Activated T-cell treated with anti-CD3 and anti-CD28 coated beads for 1 hour (primary cell): ENCODE results near the gene RNF41.
A peak's percentile ranks its signal among the peaks of the same experiment; 100 is the strongest.

Experiments used
- DNase-seq: peaks from one replicate; pipeline ENCODE4 v3.0.0-alpha.2; 2020; ENCODE audit warnings: low read depth

RNF41 gene

GRCh38 chr12:56243731-56244181 is 22.0 kb upstream of the RNF41 start:
- no peak for DNase-seq

DNA sequence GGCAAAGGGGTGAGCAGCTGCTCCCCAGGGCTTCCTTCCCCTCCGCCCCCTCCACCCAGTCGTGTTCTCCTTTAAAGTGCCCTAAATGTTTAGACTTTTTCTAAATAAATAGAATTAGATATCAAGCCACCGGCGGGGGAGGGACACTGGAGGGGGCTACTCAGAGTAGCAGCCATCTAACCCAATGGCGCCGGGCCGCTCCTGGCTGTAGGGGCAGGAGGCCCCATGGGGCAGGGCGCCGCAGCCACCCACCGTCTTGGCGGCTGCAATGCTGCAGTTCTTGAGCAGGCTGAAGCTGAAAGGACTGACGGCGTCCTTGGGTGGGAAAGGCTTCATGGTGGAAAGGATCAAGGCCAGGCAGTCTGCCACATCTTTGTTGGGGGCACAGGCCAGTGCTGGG is 21.3 kb upstream of the RNF41 start:
- no peak for DNase-seq

- DNase-seq = no peak
Observed at GRCh38 chr12:56241424-56242303, 19.9 kb upstream of the RNF41 start.

GRCh38 chr12:56237552-56237951 is 15.8 kb upstream of the RNF41 start:
- no peak for DNase-seq

DNA sequence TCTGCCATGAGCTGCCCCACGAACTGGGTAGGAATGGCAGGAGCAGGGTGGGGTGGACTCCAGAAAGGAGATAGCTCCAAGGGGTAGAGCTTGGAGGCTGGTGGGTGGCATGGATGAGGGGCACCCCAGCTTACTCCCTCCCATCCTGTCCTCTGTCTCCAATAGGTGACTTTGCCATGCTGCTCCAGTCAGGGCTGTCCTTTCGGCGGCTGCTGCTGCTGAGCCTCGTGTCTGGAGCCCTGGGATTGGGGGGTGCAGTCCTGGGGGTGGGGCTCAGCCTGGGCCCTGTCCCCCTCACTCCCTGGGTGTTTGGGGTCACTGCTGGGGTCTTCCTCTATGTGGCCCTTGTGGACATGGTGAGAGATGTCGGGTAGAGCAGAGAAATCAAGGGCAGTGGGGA is 15.3 kb upstream of the RNF41 start:
- DNase-seq = no peak

- DNase-seq = no peak
Observed at GRCh38 chr12:56236091-56236490, 14.4 kb upstream of the RNF41 start.

- DNase-seq = no peak
Observed at GRCh38 chr12:56234746-56235436, 13.2 kb upstream of the RNF41 start.

DNA sequence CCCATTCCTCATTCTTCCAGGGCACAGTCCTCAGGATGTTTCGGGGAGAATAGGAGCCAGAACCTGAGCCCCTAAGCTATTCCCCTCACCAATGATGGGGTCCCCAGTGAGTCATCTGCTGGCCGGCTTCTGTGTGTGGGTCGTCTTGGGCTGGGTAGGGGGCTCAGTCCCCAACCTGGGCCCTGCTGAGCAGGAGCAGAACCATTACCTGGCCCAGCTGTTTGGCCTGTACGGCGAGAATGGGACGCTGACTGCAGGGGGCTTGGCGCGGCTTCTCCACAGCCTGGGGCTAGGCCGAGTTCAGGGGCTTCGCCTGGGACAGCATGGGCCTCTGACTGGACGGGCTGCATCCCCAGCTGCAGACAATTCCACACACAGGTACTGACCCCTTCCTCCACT is 9.5 kb upstream of the RNF41 start:
- no peak for DNase-seq

- DNase-seq = no peak
Observed at GRCh38 chr12:56230432-56231183, 8.9 kb upstream of the RNF41 start.

DNA sequence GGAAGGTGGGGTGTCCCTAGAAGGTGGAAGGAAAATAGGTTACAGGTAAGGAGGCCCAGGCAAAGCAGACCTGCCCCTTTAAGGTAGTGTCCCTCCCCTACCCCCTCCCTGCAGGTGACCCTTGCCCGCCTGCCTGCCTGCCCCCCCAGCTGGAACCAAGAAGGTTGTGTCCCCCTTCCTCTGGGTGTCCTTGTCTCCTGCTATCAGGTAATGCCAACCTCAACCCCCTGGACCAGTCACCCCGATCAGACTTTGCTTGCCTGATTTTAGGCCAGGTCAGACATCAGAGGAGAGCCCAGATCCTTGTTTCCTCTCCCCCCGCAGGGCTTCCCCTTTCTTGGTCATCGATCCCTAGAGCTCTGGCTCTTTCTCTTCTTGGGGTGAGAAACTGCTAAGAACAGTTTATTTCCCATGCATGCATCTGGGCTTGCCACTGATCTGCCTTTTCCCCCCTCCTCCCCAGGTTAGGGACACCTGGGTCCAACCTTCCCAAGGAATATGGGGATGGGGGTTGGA is 8.3 kb upstream of the RNF41 start, which contains the start of gene SLC39A5:
TSS of gene SLC39A5 (plus strand) at position 136 of the 516 bp plus-strand sequence. CDS start 1,224 bp downstream, outside the sequence.
- DNase-seq = no peak

DNA sequence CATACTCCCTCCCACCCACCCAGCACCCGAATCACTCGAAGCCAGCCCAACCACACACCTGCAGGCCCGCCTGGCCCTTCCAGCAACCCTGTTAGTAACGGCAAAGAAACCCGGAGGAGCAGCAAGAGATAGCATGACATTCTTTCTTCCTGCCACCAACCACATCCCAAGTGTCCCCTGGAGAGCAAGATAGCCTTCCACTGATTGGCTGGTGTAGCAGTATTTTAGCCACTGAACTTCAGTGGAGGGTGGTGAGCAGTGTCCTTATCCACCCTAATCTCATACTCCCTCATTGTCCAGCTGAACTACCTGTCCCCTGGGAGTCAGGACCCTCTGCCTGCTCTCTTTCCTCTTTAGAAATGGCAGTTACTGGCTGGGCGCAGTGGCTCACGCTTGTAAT is 7.4 kb upstream of the RNF41 start:
- no peak for DNase-seq

DNA sequence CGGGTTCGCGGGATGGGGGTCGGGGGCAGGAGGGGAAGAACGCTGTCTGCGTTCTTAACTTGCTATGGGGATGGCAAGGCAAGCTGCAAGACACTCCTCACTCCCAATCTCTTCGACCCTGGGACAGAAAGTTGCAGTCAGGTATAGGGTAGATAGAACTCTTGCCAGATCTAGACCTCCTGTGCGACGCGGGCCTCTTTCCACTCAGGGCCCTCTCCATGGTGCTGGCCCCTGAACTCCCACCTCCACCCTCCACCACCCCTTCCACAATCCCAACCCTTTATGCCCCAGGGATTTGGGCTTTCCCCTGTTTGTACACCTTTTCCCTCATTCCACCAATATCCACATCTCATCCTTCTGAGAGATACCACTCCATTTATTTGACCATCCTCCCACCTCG is 3.2 kb upstream of the RNF41 start:
- no peak for DNase-seq

DNA sequence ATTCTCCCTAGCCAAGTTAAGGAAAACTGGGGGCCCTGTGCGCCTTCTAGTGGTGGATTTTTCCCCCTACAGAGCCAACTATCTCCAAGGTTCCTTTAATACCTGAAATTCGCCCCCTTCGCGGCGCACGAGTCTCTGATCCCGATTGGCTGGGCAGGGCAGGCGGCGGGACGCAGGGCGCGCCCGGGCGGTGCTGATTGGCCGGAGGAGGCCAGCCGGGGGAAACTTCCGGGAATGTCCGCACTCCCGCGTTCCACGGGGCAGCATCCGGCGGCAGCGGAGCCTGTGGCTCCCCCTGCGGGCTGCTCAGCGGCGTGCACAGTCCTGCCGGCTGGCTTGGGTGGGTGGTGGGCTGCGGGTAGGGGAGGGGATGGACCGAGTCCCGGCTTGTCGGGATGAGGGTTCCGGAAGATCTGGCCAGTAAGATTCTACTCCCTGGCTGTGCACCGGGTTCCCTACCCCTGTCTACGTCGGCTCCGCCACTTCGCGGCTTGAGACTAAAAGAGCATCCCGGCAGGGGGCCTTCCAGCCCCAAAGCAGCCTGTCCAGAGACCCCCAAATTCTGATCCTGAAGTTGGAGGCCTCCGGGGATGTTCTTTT is 2.5 kb upstream of the RNF41 start, which contains the start of gene NABP2:
TSS of gene NABP2 (plus strand) at position 241 of the 600 bp plus-strand sequence. CDS start 515 bp downstream, outside the sequence.
- peak; percentile 78 for DNase-seq

- DNase-seq = no peak
Observed at GRCh38 chr12:56223571-56224101, 1.9 kb upstream of the RNF41 start.

GRCh38 chr12:56222531-56222895 is 791 bp upstream of the RNF41 start:
- no peak for DNase-seq

DNA sequence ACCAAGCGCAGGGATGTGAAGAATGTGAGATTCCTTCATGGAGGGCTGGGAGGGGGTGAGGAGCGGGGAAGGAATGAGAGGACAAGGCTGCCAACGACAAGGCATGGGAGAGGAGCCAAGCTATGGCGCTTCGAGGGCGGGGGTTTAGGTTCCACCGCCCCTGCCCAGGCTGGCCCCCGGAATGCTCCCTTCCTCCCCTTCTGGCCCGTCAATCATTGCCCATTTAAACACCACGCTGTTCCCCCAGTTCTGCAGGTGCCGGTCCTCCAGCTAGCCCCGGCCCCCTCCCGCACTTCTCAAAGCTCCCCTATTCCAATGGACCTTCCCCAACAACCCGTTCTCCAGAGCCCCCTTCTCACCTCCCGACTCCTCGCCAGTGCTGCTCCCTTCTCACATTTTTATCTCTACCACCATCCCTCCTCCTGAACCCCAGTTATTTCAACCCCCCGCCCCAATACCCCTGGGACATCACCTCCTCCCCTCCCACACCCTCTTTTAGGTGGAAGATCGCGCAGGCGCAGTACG is 428 bp downstream of the RNF41 start:
- DNase-seq = no peak

DNA sequence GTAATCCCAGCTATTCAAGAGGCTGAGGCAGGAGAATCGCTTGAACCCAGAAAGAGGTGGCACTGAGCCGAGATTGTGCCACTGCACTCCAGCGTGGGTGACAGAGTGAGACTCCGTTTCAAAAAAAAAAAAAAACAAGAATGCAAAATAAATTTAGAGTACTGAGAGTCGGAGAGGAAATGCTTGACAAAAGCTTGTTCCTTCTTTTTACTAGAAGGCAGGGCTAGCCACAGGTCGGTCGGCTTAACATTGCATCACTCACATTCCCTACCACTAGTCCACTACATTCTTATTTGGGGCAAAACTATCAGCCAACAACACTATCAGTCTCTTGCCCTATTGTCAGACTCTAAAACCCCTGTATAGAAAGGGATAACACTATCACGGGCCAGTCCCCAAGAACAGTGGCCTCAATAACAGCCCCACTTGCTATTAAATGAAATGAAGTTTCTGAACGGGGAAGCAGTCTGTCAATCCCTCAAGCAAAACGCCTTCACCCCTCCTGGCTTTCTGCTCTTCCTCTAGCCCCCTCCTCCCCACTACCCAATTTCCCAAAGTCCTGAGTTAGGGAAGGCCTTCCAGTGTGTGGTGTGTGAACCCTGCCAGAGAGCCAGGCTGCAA is 1.0 kb downstream of the RNF41 start:
- DNase-seq = no peak

DNA sequence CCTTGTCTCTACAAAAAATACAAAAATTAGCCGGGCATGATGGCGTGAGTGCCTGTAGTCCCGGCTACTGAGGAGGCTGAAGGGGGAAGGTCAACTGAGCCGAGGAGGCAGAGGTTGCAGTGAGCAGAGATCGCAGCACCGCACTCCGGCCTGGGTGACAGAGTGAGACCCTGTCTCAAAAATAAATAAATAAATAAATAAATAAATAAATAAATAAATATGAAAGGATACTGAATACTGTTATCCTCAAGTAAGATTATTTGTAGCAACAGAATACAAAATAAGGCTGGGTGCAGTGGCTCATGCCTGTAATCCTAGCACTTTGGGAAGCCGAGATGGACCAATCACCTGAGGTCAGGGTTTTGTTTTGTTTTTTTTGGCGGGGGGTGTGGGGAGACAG is 1.9 kb downstream of the RNF41 start:
- no peak for DNase-seq

DNA sequence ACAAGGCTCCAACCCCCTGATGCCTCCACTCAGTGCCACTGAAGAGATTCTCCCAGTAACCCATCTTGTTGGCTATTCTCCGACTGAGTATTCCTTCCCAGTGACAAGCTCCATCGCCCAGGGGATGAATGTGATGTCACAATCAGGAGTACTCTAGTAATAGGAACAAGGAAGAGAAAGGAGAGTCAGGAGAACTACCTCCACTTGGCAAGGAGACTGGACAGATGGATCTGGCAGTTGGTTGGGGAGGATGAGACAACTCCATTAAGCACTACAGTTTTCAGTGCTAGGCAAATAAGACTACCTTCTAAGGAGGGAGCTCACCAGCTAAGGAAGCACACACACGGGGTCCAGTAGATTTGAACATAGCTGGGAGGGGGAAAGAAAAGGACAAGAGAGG is 5.3 kb downstream of the RNF41 start:
- DNase-seq = no peak

- DNase-seq = no peak
Observed at GRCh38 chr12:56213878-56214277, 7.8 kb downstream of the RNF41 start.

GRCh38 chr12:56212361-56212760 is 9.4 kb downstream of the RNF41 start:
- DNase-seq = no peak
